PC-3 (cell line): Measurements from ENCODE around the gene RNF126. TPM values are rescaled to one million over a fixed set of nuclear protein-coding genes. Genes with fewer than 3 reads are reported as not detected.

Experiments
- ATAC-seq: fragments of 200-7000 bp; cut with Tn5 transposase; 2 replicates; pipeline ENCODE4 v1.9.1; 2020; ENCODE audit warnings: mild to moderate bottlenecking, moderate library complexity
- BruUV-seq: library from RNA; stranded (reverse); fragments of 400-500 nt; replicated peaks from 2 replicates; lab custom pipeline; 2021; lab: Mats Ljungman, UMichigan
- CTCF ChIA-PET: fragments of 300-600 bp; sonication (Branson Sonifier 250); formaldehyde crosslinking; loops from one replicate; lab custom pipeline; 2022; ENCODE audit warnings: antibody characterized with exemption; lab: Charles Lee
- POLR2A ChIA-PET: fragments of 300-600 bp; sonication (Branson Sonifier 250); formaldehyde crosslinking; loops from one replicate; lab custom pipeline; 2022; ENCODE audit warnings: antibody characterized with exemption; ENCODE audit not compliant: unreplicated experiment; lab: Charles Lee
- DNase-seq: peaks from one replicate; pipeline ENCODE4 v3.0.0-alpha.2; 2015
- H2AFZ ChIP-seq: fragments of 300-600 bp; sonication (generic); 2 replicates; pipeline ENCODE4 v1.6.0; 2016; ENCODE audit warnings: antibody characterized with exemption, low read length
- H3F3A ChIP-seq: fragments of 300-600 bp; sonication (generic); one replicate; pipeline ENCODE4 v1.6.0; 2017; ENCODE audit warnings: antibody characterized with exemption, low read length, control low read depth, mild to moderate bottlenecking; ENCODE audit not compliant: unreplicated experiment
- H3K27ac ChIP-seq: fragments of 300-600 bp; sonication (generic); 2 replicates; pipeline ENCODE4 v1.5.1; 2016; ENCODE audit warnings: mild to moderate bottlenecking, low read length
- H3K27me3 ChIP-seq: fragments of 300-600 bp; sonication (generic); 2 replicates; pipeline ENCODE4 v1.6.1; 2016; ENCODE audit warnings: low read length, mixed read lengths
- H3K36me3 ChIP-seq: fragments of 300-600 bp; sonication (generic); 2 replicates; pipeline ENCODE4 v1.6.1; 2016; ENCODE audit warnings: low read depth, mixed run types, low read length, mixed read lengths
- H3K4me1 ChIP-seq: fragments of 300-600 bp; sonication (generic); 2 replicates; pipeline ENCODE4 v1.5.1; 2016; ENCODE audit warnings: low read length; ENCODE audit not compliant: insufficient read depth
- H3K4me2 ChIP-seq: fragments of 300-600 bp; sonication (generic); 2 replicates; pipeline ENCODE4 v1.6.0; 2016; ENCODE audit warnings: low read length
- H3K4me3 ChIP-seq: fragments of 300-600 bp; sonication (generic); 2 replicates; pipeline ENCODE4 v1.5.1; 2016; ENCODE audit warnings: mild to moderate bottlenecking, low read length, mixed read lengths
- H3K79me2 ChIP-seq: fragments of 300-600 bp; sonication (generic); 2 replicates; pipeline ENCODE4 v1.6.1; 2017; ENCODE audit warnings: low read length, mixed read lengths
- H3K9ac ChIP-seq: fragments of 300-600 bp; sonication (generic); 2 replicates; pipeline ENCODE4 v1.6.0; 2016; ENCODE audit warnings: mild to moderate bottlenecking, low read length
- H3K9me2 ChIP-seq: fragments of 300-600 bp; sonication (generic); replicated peaks from 2 replicates; pipeline ENCODE4 v1.6.1; 2016; ENCODE audit warnings: mixed run types, low read length, mixed read lengths
- H3K9me3 ChIP-seq: fragments of 300-600 bp; sonication (generic); 2 replicates; pipeline ENCODE4 v1.6.1; 2016; ENCODE audit warnings: low read length, mixed read lengths
- H4K20me1 ChIP-seq: fragments of 300-600 bp; sonication (generic); 2 replicates; pipeline ENCODE4 v1.6.1; 2016; ENCODE audit warnings: low read length, mixed read lengths
- CTCF ChIP-seq: fragments of 300-600 bp; sonication (generic); conservative IDR thresholded peaks from 2 replicates; pipeline ENCODE4 v1.5.1; 2017; ENCODE audit warnings: antibody characterized with exemption, low read depth, mild to moderate bottlenecking, low read length
- EZH2 ChIP-seq: fragments of 300-600 bp; sonication (generic); IDR thresholded peaks from one replicate; pipeline ENCODE4 v1.6.1; 2017; ENCODE audit warnings: antibody characterized with exemption, mild to moderate bottlenecking, low read length; ENCODE audit not compliant: unreplicated experiment
- EZH2phosphoT487 ChIP-seq: fragments of 300-600 bp; sonication (generic); IDR thresholded peaks from 2 replicates; pipeline ENCODE4 v1.6.1; 2018; ENCODE audit warnings: mild to moderate bottlenecking, antibody characterized with exemption, low read length, borderline replicate concordance
- intact Hi-C: fragments of 100-400 bp; cut with micrococcal nuclease; formaldehyde crosslinking; loops from 2 replicates; pipeline ENCODE4 v1.9.0; 2023
- total RNA-seq: library from RNA; depleted of rRNA; stranded (reverse); fragments of >200 nt; gene quantifications from 2 replicates; pipeline ENCODE4 v1.2.3, GENCODE V29; 2014

Gene RNF126
- total RNA-seq, 1 experiment from 2014 or later = 86.4 TPM

GRCh38 chr19:644789-645188 lies 18.2 kb downstream of the RNF126 start:
- H3K4me1 ChIP-seq = no peaks in the 10 kb centered on the region
- no peaks in the 10 kb centered on the region for H4K20me1 ChIP-seq
- H3K9ac ChIP-seq = no peak overlapping the region
- no peak overlapping the region for H2AFZ ChIP-seq
- H3K4me2 ChIP-seq = no peak overlapping the region
- H3K9me3 ChIP-seq = no peaks in the 10 kb centered on the region
- H3K36me3 ChIP-seq = no peaks in the 10 kb centered on the region
- no peak for DNase-seq
- no peak for ATAC-seq
- no peaks in the 10 kb centered on the region for H3F3A ChIP-seq
- ChIA-PET POLR2A (no interaction called here), CTCF (no interaction called here)
- no peaks in the 10 kb centered on the region for H3K79me2 ChIP-seq
- no peaks in the 10 kb centered on the region for H3K27me3 ChIP-seq
- no TSS peak for BruUV-seq
- no peak overlapping the region for H3K4me3 ChIP-seq
- H3K9me2 ChIP-seq = no peaks in the 10 kb centered on the region
- H3K27ac ChIP-seq = no peak overlapping the region
- TF ChIP-seq EZH2 (no peak), CTCF (no peak), EZH2phosphoT487 (no peak)
- intact Hi-C loops = no loop called here

- POLR2A ChIA-PET = no interaction called here
- H3K4me2 ChIP-seq = no peak overlapping the region
- H3K79me2 ChIP-seq = no peaks in the 10 kb centered on the region
- ATAC-seq = no peak
- no peaks in the 10 kb centered on the region for H3K9me2 ChIP-seq
- intact Hi-C loops = no loop called here
- no peaks in the 10 kb centered on the region for H4K20me1 ChIP-seq
- no peak overlapping the region for H3K9ac ChIP-seq
- no peaks in the 10 kb centered on the region for H3K27me3 ChIP-seq
- CTCF ChIA-PET = no interaction called here
- BruUV-seq = no TSS peak
- TF ChIP-seq EZH2 (no peak), EZH2phosphoT487 (no peak), CTCF (no peak)
- no peak overlapping the region for H2AFZ ChIP-seq
- no peak overlapping the region for H3K4me3 ChIP-seq
- no peaks in the 10 kb centered on the region for H3K36me3 ChIP-seq
- no peak overlapping the region for H3K27ac ChIP-seq
- no peak for DNase-seq
- H3F3A ChIP-seq = no peaks in the 10 kb centered on the region
- no peaks in the 10 kb centered on the region for H3K4me1 ChIP-seq
- H3K9me3 ChIP-seq = no peaks in the 10 kb centered on the region
Observed at GRCh38 chr19:644363-644762, 18.7 kb downstream of the RNF126 start.

GRCh38 chr19:643736-644135 lies 19.3 kb downstream of the RNF126 start:
- intact Hi-C loops = no loop called here
- Histone ChIP-seq H3K4me3 (no peak overlapping the region), H3K9me3 (no peaks in the 10 kb centered on the region), H3K4me1 (no peaks in the 10 kb centered on the region), H4K20me1 (no peaks in the 10 kb centered on the region), H3K9me2 (no peaks in the 10 kb centered on the region), H3K36me3 (no peaks in the 10 kb centered on the region), H3K27me3 (no peaks in the 10 kb centered on the region), H3K4me2 (no peak overlapping the region), H2AFZ (no peak overlapping the region), H3F3A (no peaks in the 10 kb centered on the region), H3K27ac (no peak overlapping the region), H3K9ac (no peak overlapping the region), H3K79me2 (no peaks in the 10 kb centered on the region)
- ATAC-seq (no peak), DNase-seq (no peak)
- CTCF ChIA-PET = no interaction called here
- BruUV-seq = no TSS peak
- POLR2A ChIA-PET = no interaction called here
- TF ChIP-seq EZH2 = no peak
- no peak for TF ChIP-seq CTCF
- no peak for TF ChIP-seq EZH2phosphoT487
